Measurements from ENCODE around the gene PHC3.

GRCh38 chr3:170155604-170156003 lies 25.9 kb downstream of the PHC3 start:
- TF ChIP-seq, protein P1, sequence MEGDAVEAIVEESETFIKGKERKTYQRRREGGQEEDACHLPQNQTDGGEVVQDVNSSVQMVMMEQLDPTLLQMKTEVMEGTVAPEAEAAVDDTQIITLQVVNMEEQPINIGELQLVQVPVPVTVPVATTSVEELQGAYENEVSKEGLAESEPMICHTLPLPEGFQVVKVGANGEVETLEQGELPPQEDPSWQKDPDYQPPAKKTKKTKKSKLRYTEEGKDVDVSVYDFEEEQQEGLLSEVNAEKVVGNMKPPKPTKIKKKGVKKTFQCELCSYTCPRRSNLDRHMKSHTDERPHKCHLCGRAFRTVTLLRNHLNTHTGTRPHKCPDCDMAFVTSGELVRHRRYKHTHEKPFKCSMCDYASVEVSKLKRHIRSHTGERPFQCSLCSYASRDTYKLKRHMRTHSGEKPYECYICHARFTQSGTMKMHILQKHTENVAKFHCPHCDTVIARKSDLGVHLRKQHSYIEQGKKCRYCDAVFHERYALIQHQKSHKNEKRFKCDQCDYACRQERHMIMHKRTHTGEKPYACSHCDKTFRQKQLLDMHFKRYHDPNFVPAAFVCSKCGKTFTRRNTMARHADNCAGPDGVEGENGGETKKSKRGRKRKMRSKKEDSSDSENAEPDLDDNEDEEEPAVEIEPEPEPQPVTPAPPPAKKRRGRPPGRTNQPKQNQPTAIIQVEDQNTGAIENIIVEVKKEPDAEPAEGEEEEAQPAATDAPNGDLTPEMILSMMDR (IDR thresholded peaks at IDR 0.05): no peak
- TF ChIP-seq POLR2AphosphoS5 (IDR thresholded peaks at IDR 0.05): no peak
